Peyer's patch (tissue), 4 donors: ENCODE results near the gene TLE7.

Experiments used
- CTCF ChIP-seq, 6 experiments: fragments of 450-650 bp in 4 of 6; fragments of 200-600 bp in 2 of 6; sonication (generic) in 1 of 6; IDR thresholded peaks; one replicate each; pipeline ENCODE4 v1.5.1; 2017 to 2019; ENCODE audit warnings: antibody characterized with exemption in 6 of 6, mild to moderate bottlenecking in 3 of 6, moderate library complexity in 1 of 6
- POLR2A ChIP-seq, 2 donors: fragments of 450-650 bp; IDR thresholded peaks; one replicate each; pipeline ENCODE4 v1.5.1; 2017; ENCODE audit warnings: antibody characterized with exemption in 2 of 2, mild to moderate bottlenecking in 2 of 2, moderate library complexity in 2 of 2

GRCh38 chr16:71410146-71410545 is 31.7 kb downstream of the TLE7 start:
- TF ChIP-seq CTCF (IDR thresholded peaks at IDR 0.05) (no peak), POLR2A (IDR thresholded peaks at IDR 0.05) (no peak)
